HG02588 (cell line): ENCODE results near the gene PPP4R4.

Source experiments
- ATAC-seq: cut with Tn5 transposase; IDR thresholded peaks from one replicate; pipeline ENCODE4 v1.9.1; 2021; ENCODE audit warnings: mild to moderate bottlenecking, moderate library complexity; ENCODE audit not compliant: unreplicated experiment

Gene PPP4R4

DNA sequence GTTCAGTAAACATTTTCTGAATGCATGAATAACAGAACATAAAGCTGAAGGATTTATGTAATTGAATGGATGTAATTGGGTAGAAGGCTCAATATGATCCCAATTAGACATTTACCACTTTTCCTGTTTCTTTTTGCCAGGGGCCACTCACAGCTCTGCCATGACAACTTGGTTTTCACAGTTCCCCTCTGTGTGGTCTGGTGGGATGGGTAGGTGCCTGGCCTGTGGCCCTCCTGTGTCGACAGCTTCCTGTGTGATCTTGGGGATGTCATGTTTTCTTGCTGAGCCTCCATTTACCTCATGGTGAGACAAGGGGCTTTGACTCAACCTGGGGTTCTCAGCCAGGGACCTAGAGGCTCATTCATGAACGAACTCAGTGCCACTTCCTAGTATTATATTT is 131.5 kb downstream of the PPP4R4 start:
- no peak for ATAC-seq

DNA sequence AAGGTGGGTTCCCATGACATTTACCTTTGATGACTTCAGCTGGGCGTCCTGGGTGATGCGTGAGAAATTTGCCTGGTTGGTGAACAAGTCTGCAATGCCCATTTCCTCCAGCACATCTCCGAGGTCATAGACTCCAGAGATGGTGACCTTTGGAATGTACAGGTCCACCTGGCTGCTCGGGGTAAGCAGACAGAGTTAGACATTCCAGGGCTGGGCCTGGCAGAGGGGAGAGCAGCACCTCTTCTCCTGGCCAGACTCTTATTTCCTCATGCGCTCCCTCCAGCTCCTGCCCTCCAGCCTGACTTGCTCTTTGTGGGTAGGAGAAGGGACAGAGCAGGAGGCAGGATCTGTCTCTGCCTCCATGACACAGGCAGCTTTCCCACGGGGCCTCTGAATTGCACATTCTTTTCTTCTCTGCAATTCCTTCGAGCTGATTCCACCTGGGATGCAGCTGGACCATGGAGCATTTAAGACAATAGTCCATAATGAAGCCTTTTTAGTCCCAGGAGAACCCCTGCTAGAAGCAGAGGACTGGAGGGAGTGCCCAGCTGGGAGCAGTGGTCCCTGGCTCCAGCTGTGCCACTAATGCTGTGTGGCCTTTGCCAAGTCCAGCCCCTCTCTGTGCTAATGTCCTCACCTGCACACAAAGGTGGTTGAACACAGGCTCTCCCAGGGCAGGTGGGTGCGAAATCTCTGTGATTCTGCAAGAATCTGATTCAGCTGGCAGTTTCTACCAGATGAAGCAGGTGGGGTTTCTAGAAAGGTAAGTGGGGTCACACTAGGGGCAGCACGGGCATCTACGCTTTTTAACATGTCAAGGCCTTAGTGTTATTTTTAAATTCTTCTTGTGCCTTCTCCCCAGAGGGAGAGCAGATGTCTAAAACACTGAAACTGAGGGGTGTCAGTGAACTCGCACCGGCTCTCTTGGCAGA is 132.2 kb downstream of the PPP4R4 start:
- no peak for ATAC-seq

DNA sequence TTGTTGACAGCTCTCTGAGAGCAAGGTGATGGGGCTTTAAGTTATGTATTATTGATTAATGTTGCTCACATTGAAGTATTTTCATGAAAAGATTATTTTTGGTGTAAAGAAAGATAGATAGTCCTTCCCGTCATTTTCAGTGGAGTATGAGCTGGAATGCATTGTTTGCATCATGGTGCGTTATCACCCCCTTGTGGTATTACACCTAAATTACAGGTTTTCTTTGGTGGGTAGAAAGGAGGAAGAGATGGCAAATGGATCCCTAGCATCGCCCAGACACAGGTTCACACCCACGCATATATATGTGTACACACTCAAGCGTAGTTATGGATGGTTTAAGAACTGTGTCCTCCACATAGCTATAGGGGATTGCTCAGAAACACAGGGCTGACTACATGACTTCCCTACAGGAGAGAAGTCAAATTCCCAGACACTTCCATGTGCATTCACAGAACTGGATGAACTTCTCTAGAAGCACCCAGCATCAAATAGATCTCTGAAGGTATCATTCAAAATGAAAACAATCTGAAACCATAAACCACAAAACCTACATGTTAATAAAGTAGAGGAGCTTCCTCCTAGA is 133.4 kb downstream of the PPP4R4 start:
- no peak for ATAC-seq

DNA sequence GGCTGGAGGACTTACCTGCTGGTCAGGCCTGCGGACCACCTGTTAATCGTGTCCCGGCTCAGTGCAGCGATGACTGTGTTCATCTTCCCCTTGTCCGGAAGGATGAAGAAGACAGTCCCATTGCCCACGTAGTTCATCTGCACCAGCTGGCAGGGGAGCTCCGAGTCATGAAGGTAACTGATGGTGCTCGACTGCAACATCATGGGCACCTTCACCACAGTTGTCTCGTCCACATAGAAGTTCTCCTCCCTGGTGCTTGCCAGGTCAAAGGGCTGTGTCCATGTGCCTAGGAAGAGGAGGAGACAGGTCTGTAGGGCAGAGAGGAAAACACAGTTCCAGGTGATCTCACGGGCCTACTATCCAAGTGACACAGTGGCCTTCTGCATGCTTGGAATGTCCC is 135.6 kb downstream of the PPP4R4 start:
- no peak for ATAC-seq

DNA sequence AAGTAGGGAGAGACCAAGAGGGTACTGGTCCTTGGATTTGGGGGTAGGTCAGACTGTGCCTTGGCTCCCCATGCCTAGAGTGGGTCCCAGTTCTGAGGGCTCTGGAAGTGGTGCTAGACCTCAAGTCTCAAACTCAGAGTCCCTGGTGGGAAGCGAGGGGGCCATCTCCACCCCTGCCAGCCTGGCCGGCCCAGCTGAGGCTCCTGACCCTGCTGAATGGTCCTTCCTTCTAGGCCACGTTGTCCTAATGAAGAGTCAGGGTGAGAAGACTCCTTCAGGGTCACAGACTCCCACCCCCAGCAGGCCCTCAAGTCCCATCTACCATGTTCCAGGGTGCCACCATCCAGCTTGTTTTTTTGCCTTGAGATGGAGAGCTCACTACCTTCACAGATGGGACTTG is 136.1 kb downstream of the PPP4R4 start:
- no peak for ATAC-seq

DNA sequence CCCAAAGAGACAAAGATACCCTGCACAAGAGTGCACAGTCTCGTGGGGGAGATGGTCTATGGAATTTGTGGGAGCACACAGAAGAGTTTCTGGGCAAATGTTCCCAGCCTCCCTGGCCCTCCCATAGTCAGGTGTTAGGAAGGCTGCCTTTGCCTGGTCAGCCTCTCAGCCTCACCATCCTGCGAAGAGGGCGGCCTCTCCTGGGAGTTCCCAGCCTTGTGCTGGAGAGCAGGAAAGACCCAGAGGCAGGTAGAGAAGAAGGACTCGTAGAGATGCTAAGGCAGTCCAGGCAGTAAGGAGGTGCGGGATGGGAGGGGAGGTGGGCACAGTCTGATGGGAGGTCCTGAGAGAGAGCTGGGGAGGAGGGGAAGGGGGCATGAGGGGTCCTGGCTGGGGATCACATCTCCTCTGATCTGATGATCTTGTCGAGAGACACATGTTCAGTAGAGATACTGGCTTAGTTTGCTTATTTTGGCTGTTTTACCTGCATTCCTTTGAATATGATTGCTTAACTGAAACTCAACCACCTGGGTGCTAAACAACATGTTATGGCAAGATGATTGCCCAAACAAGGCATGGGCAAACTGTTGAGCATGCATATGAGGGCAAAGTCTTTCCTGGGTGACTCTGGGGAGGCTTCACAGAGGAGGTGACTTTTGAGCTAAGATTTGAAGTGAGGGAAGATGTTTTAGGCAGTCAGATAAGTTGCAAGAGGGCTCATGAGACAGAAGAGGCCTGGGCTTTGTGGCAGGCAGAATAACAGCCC is 138.5 kb downstream of the PPP4R4 start:
- ATAC-seq: no peak

DNA sequence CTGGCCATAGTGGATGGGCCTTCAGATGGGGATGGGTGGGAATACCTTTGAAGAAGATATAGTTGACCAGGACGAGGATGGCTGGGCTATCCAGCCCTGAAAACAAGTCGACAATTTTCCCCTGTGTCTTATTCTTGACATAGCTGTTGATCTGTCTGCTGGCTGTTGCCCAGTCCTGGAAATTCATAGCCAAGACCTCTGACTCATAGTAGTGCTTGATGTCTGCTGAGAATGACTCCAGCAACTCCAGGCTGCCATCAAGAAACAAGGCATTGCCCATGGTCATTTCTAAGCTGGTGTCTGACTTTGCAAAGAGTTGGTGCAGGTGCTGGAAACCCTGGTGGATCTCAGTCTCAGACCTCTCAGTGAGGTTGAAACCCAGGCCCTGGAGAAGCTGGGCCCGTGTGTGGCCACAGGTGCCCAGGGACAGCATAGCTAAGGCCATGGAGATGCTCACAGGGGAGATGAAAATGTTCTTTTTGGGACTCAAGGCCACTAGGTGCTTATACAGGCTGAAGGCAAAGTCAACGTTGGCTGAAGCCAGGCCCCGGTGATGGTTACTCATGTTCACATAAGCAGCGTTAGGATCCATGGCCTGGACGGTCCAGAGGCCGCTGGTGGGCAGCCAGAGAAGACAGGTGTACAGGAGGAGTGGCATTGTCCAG is 140.0 kb downstream of the PPP4R4 start:
- no peak for ATAC-seq

DNA sequence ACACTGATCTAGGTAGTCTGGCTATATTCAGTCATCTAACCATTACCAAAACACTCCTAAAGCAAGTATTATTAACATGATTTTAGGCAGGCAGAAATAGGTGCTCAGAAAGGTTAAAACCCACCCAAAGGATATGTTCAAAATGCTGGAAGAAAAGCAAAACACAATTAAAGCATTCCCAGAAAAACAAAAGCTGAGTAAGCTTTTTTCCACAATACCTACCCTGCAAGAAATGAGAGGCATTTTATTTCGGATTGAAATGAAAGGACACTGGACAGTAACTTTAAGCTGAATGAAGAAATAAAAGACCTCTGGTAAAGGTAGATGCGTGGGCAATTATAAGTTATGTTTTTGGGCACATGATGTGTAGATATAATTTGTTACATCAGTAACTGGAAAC is 140.8 kb downstream of the PPP4R4 start:
- no peak for ATAC-seq

DNA sequence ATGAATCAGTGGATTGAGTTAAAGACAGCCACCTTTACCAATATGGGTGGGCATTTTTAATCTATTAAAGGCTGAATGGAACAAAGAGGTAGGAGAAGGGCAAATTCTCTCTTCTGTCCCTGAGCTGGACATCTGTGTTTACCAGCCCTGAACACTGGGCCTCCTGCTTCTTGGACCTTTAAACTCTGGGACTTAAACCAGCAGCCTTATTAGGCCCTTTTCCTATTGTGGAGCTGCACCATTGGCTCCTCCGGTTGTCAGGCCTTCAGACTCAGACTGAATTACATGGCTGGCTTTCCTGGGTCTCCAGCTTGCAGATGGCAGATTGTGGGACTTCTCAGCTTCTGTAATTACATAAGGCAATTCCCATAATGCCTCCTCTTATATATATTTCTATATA is 142.6 kb downstream of the PPP4R4 start:
- no peak for ATAC-seq

DNA sequence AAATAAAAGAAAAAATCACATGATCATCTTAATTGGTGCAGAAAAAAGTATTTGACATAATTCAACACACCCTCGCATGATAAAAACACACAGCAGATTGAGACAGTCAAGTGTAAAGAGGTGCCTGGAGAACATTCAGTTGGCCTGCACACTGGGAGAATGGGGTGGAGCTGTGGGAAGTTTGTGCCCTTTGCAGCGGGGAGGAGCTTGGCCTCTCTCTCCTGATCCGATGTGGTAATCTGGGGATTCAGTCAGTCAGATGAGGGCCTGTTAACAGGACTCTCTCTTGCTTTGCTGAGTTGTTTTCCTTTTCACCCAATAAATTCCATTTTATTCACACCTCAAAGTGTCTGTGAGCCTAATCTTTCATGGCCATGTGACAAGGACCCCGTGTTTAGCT is 143.1 kb downstream of the PPP4R4 start:
- ATAC-seq: no peak

DNA sequence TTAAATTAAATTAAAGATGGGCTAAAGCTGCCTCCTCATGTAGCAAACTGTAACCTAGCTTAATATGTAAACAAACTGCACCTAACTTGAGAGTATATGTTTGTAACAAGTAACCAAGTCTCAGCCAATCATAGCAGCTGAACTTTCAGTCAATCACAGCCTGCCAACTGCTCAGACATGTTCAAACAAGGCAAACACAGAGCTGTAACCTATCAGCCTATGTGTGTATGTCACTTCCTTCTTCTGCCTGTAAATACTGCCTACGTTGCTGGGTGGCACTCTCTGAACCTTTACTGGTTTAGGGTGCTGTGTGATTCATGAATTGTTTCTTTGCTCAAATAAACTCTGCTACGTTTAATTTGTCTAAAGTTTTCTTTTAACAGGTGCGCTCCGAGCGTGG is 146.1 kb downstream of the PPP4R4 start:
- no peak for ATAC-seq

DNA sequence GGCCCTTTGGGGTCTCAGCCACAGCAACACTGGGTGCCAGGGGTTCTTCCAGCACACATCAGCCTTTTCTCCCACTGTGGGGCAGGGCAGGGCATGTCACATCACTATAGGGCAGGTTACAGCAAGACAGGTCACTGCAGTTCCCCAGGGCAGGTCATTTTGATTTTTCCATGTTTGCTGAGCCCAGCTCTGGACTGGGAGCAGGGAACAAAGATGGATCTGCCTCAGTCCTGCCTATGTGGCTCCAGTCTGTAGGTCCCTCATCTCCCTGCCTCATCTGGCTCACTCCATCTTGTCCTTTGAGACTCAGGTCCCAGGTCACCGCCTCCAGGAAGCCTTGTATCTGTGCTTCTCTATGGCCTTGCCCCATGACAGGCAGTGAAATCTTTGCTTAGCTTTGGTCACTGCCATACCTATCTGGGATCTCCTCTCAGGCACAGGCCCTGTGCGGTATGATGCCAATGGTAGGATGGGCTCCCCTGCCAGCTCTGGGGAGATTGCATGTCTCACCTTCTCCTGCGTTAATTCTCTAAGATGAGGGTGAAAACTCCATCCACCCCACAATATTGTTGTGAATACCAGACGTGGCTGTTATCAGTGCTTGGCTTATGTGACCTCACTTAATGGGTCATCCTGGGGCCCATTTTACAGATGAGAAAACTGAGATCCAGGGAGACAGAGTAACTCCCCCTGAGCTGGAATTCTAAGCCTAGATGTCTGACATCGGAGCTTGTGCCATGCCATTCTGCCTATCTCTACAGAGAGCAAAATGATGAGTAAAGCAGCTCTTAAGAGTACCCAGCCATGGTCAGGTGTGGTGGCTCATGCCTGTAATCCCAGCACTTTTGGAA is 147.5 kb downstream of the PPP4R4 start:
- ATAC-seq: no peak

DNA sequence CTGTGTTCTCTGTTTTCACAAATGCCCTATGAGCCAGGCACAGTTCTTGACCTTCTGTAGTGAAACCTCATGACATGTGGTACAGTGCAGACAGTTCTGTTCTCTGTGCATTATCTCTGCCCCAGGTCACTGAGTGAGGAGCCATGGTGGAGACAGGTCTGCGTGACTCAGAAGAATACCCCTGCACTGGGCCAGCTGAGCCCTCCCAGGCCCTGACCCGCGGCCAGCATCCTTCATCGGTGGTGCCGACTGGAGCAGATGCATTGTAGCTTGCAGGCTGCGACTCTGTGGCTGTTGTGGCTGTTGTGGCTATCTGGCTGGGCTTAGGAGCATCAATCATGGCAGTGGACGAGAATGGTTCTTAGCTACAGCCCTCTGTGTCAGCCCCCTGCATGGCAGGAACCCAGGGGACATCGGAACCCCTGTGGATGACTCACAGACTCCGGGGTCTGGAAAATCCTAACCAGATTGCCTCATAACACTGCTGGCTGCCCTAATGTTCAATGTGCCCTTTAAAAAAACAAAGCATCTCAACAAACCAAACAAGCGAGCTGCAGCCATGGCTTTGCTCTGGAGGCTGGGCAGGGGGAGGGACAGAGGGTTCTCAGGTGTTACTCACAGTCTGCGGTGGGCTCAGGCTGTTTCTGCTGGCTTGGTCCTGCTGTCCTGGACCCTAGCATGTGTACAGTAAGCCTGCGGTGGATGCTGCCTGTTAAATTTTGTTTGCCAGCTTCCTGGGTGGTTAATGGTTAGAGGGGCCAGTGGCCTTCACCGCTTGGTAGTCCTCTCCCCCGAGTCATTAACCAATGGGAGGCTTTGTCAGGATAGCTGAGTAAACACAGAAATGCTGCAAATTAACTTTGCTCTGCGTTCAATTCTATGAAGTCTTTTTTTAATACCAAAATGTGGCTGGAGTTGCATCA is 148.8 kb downstream of the PPP4R4 start, which contains the start of gene SERPINA6:
Gene SERPINA6, minus strand, starts transcription at position 689 of the 923 bp plus-strand sequence. CDS start 8,688 bp downstream, outside the sequence.
- ATAC-seq: no peak

DNA sequence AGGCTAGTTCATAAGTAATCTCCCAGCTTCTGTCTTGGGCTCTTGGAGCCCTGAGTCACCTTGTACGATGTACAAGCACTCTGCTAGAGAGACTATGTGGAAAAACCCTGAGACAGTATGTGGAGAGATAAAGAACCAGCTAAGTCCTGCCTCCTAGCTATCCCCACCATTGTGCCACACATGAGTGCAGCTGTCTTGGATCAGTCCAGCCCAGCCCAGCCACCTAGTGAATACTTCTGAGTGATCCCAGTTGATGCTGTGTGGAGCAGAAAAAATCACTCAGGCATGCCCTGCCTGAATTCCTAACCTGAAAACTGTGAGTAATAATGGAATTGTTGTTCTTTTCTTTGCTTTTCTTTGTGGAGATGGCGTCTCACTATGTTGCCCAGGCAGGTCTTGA is 154.1 kb downstream of the PPP4R4 start:
- ATAC-seq: no peak
